NCI-H345 treated with DMSO at 0.1 percent for 48 hours (cell line): Measurements from ENCODE around the gene YKT6.
A peak's percentile ranks its signal among the peaks of the same experiment; 100 is the strongest.
"Not testable (repeated sequence)": the region's sequence is repeated elsewhere in the genome, so short reads cannot be mapped to it uniquely, and the experiment has no call there.

ENCODE experiments used
- DNase-seq: peaks from one replicate; lab custom pipeline; 2025; ENCODE audit not compliant: unreplicated experiment; lab: John Stamatoyannopoulos, UW

The YKT6 gene

GRCh38 chr7:44200699-44201461 is at the start of gene YKT6:
Gene YKT6 (plus strand): TSS chr7:44200978. CDS start chr7:44201136, 158 bp downstream.
- DNase-seq = peak; percentile 91

GRCh38 chr7:44151956-44152355 is 48.8 kb upstream of the YKT6 start:
- DNase-seq = no peak

- no peak for DNase-seq
Measured at GRCh38 chr7:44152971-44153947, 47.5 kb upstream of the YKT6 start.

GRCh38 chr7:44153948-44154335 is 46.8 kb upstream of the YKT6 start:
- DNase-seq = no peak

- no peak for DNase-seq
Measured at GRCh38 chr7:44154703-44155102, 46.1 kb upstream of the YKT6 start.

- DNase-seq = no peak
Measured at GRCh38 chr7:44155191-44156185, 45.3 kb upstream of the YKT6 start.

GRCh38 chr7:44156453-44157010 is 44.2 kb upstream of the YKT6 start:
- DNase-seq = no peak

- DNase-seq = no peak
Measured at GRCh38 chr7:44157116-44158080, 43.4 kb upstream of the YKT6 start.

GRCh38 chr7:44158096-44158872 is 42.5 kb upstream of the YKT6 start:
- DNase-seq = no peak

GRCh38 chr7:44158873-44159631 is 41.7 kb upstream of the YKT6 start:
- no peak for DNase-seq

GRCh38 chr7:44159824-44160630 is 40.8 kb upstream of the YKT6 start:
- DNase-seq = no peak

GRCh38 chr7:44161371-44161770 is 39.4 kb upstream of the YKT6 start:
- no peak for DNase-seq

GRCh38 chr7:44162179-44162578 is 38.6 kb upstream of the YKT6 start:
- no peak for DNase-seq

- DNase-seq = no peak
Measured at GRCh38 chr7:44162785-44163395, 37.9 kb upstream of the YKT6 start.

- no peak for DNase-seq
Measured at GRCh38 chr7:44163591-44163990, 37.2 kb upstream of the YKT6 start.

- no peak for DNase-seq
Measured at GRCh38 chr7:44167920-44168319, 32.9 kb upstream of the YKT6 start.

- not testable (repeated sequence) for DNase-seq
Measured at GRCh38 chr7:44171901-44172300, 28.9 kb upstream of the YKT6 start.
